HCT116 (cell line): ENCODE data around the gene RIN1. TPM values are rescaled to one million over a fixed set of nuclear protein-coding genes. Genes with fewer than 3 reads are reported as not detected.
A peak's percentile ranks its signal among the peaks of the same experiment; 100 is the strongest.

Experiments
- ATAC-seq: fragments of 200-7000 bp; cut with Tn5 transposase; 2 replicates; pipeline ENCODE4 v1.9.1; 2020; ENCODE audit warnings: mild to moderate bottlenecking, moderate library complexity
- BruUV-seq: library from RNA; stranded (reverse); fragments of 400-500 nt; replicated peaks from 2 replicates; lab custom pipeline; 2021; lab: Mats Ljungman, UMichigan
- CTCF ChIA-PET: fragments of 300-600 bp; sonication (Branson Sonifier 250); formaldehyde crosslinking; loops from one replicate; lab custom pipeline; 2021; ENCODE audit warnings: antibody characterized with exemption; lab: Charles Lee
- POLR2A ChIA-PET: fragments of 300-600, 350-600 bp; sonication (Branson Sonifier 250); formaldehyde crosslinking; loops from one replicate; lab custom pipeline; 2021; ENCODE audit warnings: antibody characterized with exemption; lab: Charles Lee
- RAD21 ChIA-PET, 2 experiments: fragments of 300-600 bp; sonication (Branson Sonifier 250); formaldehyde crosslinking; loops; one replicate each; lab custom pipeline; 2023; ENCODE audit warnings: low total read pairs in 2 of 2; ENCODE audit not compliant: uncharacterized antibody in 2 of 2, unreplicated experiment in 2 of 2, low non-redundant PET in 1 of 2; lab: Charles Lee
- DNase-seq: peaks from one replicate; pipeline ENCODE4 v3.0.0-alpha.2; 2010; ENCODE audit warnings: low read depth, low spot score
- H2AFZ ChIP-seq: fragments of 200-600 bp; shearing (Covaris generic), sonication (generic); 2 replicates; pipeline ENCODE4 v1.6.1; 2017; ENCODE audit warnings: low read depth, mixed run types, mixed read lengths, antibody characterized with exemption, low read length; ENCODE audit not compliant: poor library complexity, severe bottlenecking
- H3K27ac ChIP-seq: 2 replicates; pipeline ENCODE4 v1.5.1; 2012; ENCODE audit warnings: low read depth, low read length
- H3K27me3 ChIP-seq: fragments of 200-600 bp; sonication (generic); 2 replicates; pipeline ENCODE4 v1.6.1; 2016; ENCODE audit warnings: mixed run types, low read length, mixed read lengths; ENCODE audit not compliant: insufficient read depth
- H3K36me3 ChIP-seq, 2 experiments: fragments of 200-500 bp in 1 of 2; fragments of 200-600 bp in 1 of 2; sonication (Bioruptor generic) in 1 of 2; sonication (generic) in 1 of 2; 2 replicates each; pipeline versions ENCODE4 v1.5.1 to v1.6.1; 2014 to 2016; ENCODE audit warnings: low read length in 2 of 2, inconsistent platforms in 1 of 2, mixed read lengths in 1 of 2, mixed run types in 1 of 2; ENCODE audit not compliant: insufficient read depth in 2 of 2, control insufficient read depth in 1 of 2
- H3K4me1 ChIP-seq, 2 experiments: fragments of 200-600 bp in 1 of 2; sonication (generic) in 1 of 2; 2 replicates each; pipeline versions ENCODE4 v1.5.1 to v1.6.1; 2012 to 2017; ENCODE audit warnings: low read length in 2 of 2, inconsistent platforms in 1 of 2, mild to moderate bottlenecking in 1 of 2, mixed read lengths in 1 of 2, mixed run types in 1 of 2, moderate library complexity in 1 of 2; ENCODE audit not compliant: insufficient read depth in 2 of 2, control insufficient read depth in 1 of 2
- H3K4me2 ChIP-seq: fragments of 200-600 bp; sonication (generic); 2 replicates; pipeline ENCODE4 v1.6.1; 2017; ENCODE audit warnings: mixed run types, low read length, mixed read lengths
- H3K4me3 ChIP-seq, 2 experiments: fragments of 200-600 bp in 1 of 2; sonication (generic) in 1 of 2; replicated peaks in 1 of 2; 2 replicates each; pipeline ENCODE4 v1.5.1; 2011 to 2016; ENCODE audit warnings: low read length in 2 of 2, control low read depth in 1 of 2, low read depth in 1 of 2, mild to moderate bottlenecking in 1 of 2, mixed read lengths in 1 of 2, mixed run types in 1 of 2
- H3K79me2 ChIP-seq: fragments of 200-600 bp; sonication (generic); 2 replicates; pipeline ENCODE4 v1.6.1; 2017; ENCODE audit warnings: mild to moderate bottlenecking, mixed run types, low read length, moderate library complexity, mixed read lengths; ENCODE audit not compliant: insufficient read depth
- H3K9ac ChIP-seq: fragments of 200-600 bp; sonication (generic); 2 replicates; pipeline ENCODE4 v1.6.1; 2016; ENCODE audit warnings: low read length, mixed read lengths
- H3K9me2 ChIP-seq: fragments of 200-600 bp; sonication (generic), shearing (Covaris generic); 2 replicates; pipeline ENCODE4 v1.6.1; 2017; ENCODE audit warnings: mixed run types, mild to moderate bottlenecking, moderate library complexity; ENCODE audit not compliant: insufficient read depth
- H3K9me3 ChIP-seq, 2 experiments: fragments of 200-500 bp in 1 of 2; fragments of 200-600 bp in 1 of 2; sonication (Bioruptor generic) in 1 of 2; sonication (generic) in 1 of 2; 2 replicates each; pipeline ENCODE4 v1.6.1; 2014 to 2017; ENCODE audit warnings: low read length in 2 of 2, mixed read lengths in 2 of 2, inconsistent platforms in 1 of 2, low read depth in 1 of 2, mild to moderate bottlenecking in 1 of 2, mixed run types in 1 of 2, moderate library complexity in 1 of 2; ENCODE audit not compliant: control insufficient read depth in 1 of 2, insufficient read depth in 1 of 2
- H4K20me1 ChIP-seq: fragments of 200-600 bp; sonication (generic), shearing (Covaris generic); 2 replicates; pipeline ENCODE4 v1.6.1; 2017; ENCODE audit warnings: mixed run types, mild to moderate bottlenecking, moderate library complexity; ENCODE audit not compliant: insufficient read depth
- CBX3 ChIP-seq: IDR thresholded peaks from 2 replicates; pipeline ENCODE4 v1.6.1; 2012; ENCODE audit warnings: low read depth
- EGR1 ChIP-seq: IDR thresholded peaks from 2 replicates; pipeline ENCODE4 v1.6.1; 2012; ENCODE audit warnings: low read depth
- EZH2 ChIP-seq: fragments of 200-600 bp; sonication (generic); IDR thresholded peaks from 2 replicates; pipeline ENCODE4 v1.6.1; 2017; ENCODE audit warnings: antibody characterized with exemption, mixed run types
- POLR2A ChIP-seq: IDR thresholded peaks from 2 replicates; pipeline ENCODE4 v1.7.0; 2011; ENCODE audit warnings: borderline replicate concordance; ENCODE audit not compliant: insufficient read depth, insufficient read length; ENCODE audit errors: extremely low read depth
- POLR2AphosphoS5 ChIP-seq: IDR thresholded peaks from 2 replicates; pipeline ENCODE4 v1.6.1; 2011; ENCODE audit warnings: mild to moderate bottlenecking, low read depth, low read length, moderate library complexity
- RAD21 ChIP-seq: IDR thresholded peaks from 2 replicates; pipeline ENCODE4 v1.6.1; 2012; ENCODE audit warnings: low read depth, mild to moderate bottlenecking
- REST ChIP-seq: IDR thresholded peaks from 2 replicates; pipeline ENCODE4 v1.6.1; 2012; ENCODE audit warnings: low read depth
- SIN3A ChIP-seq: IDR thresholded peaks from 2 replicates; pipeline ENCODE4 v1.6.1; 2012; ENCODE audit warnings: low read depth
- ZFX ChIP-seq: fragments of 450-650 bp; IDR thresholded peaks from 2 replicates; pipeline ENCODE4 v1.6.1; 2017
- ZNF274 ChIP-seq: fragments of 200-500 bp; sonication (Bioruptor generic); IDR thresholded peaks from 2 replicates; pipeline ENCODE4 v1.6.1; 2014; ENCODE audit warnings: mild to moderate bottlenecking, low read depth, low read length, inconsistent platforms
- intact Hi-C: fragments of 100-400 bp; cut with micrococcal nuclease; formaldehyde crosslinking; loops from 2 replicates; pipeline ENCODE4 v1.10.0; 2022
- total RNA-seq: library from RNA; stranded (reverse); gene quantifications from one replicate; pipeline ENCODE4 v1.2.1, GENCODE V29; 2021; ENCODE audit not compliant: unreplicated experiment

The RIN1 gene
- total RNA-seq, 1 experiment from 2014 or later: 38.7 TPM

DNA sequence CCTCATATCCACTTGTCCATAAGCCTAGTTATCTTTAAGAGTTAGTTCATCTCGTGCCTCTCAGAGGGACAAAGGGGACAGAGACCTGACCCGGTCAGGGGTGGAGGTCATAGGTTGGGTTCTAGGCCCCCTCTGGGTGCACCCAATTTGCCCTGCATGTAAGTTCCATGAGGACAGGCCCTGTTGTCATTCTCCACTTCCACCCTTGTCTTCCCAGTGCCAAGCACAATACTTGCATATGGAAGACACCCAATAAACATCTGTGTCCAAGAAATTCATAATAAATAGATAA, 46.0 kb downstream of the RIN1 start:
- H3K36me3 ChIP-seq: no peaks in the 10 kb centered on the region
- no peaks in the 10 kb centered on the region for H4K20me1 ChIP-seq
- no peak overlapping the region for H2AFZ ChIP-seq
- H3K79me2 ChIP-seq: peaks cover 19% of the 10 kb centered on the region
- H3K9ac ChIP-seq: peak overlapping the region; percentile 93
- no TSS peak for BruUV-seq
- intact Hi-C loops: no loop called here
- peak overlapping the region; percentile 71 to 96 for H3K4me3 ChIP-seq
- H3K4me2 ChIP-seq: peak overlapping the region; percentile 99
- POLR2A ChIA-PET: no interaction called here
- no peaks in the 10 kb centered on the region for H3K27me3 ChIP-seq
- ATAC-seq (no peak), DNase-seq (no peak)
- RAD21 ChIA-PET: no interaction called here
- peaks cover 22 to 45% of the 10 kb centered on the region in 2 experiments for H3K4me1 ChIP-seq
- CTCF ChIA-PET: interaction anchor here (0.7 to 1.8 kb wide), 3 partner anchors 8 to 23 kb away, joined by 3 to 10 read pairs (median 8); partner anchors contain the start of gene RAB1B
- H3K9me2 ChIP-seq: no peaks in the 10 kb centered on the region
- TF ChIP-seq CBX3: no peak
- no peak for TF ChIP-seq RAD21
- TF ChIP-seq EGR1: no peak
- no peak for TF ChIP-seq ZFX
- no peak for TF ChIP-seq REST
- no peak for TF ChIP-seq ZNF274
- TF ChIP-seq POLR2A: no peak
- TF ChIP-seq EZH2: no peak
- no peak for TF ChIP-seq POLR2AphosphoS5
- no peak for TF ChIP-seq SIN3A
- no peaks in the 10 kb centered on the region for H3K9me3 ChIP-seq
- peak overlapping the region; percentile 70; the same call in 1 of the 2 replicates for H3K27ac ChIP-seq
